ENCODE results near the gene NUP93.

NUP93 gene

GRCh38 chr16:56748826-56749225, 18.9 kb downstream of the NUP93 start (continued):
- TF ChIP-seq KLF16 (tag by site-specific recombination; IDR thresholded peaks at IDR 0.05) (no peak), ZNF426 (tag by site-specific recombination; IDR thresholded peaks at IDR 0.05) (no peak), SP3 (tag by site-specific recombination; IDR thresholded peaks at IDR 0.05) (no peak), KLF7 (tag by site-specific recombination; IDR thresholded peaks at IDR 0.05; ENCODE audit: borderline replicate concordance) (no peak), ZNF585B (tag by site-specific recombination; IDR thresholded peaks at IDR 0.05) (no peak), KLF8 (tag by site-specific recombination; IDR thresholded peaks at IDR 0.05) (no peak), BCL6B (tag by site-specific recombination; IDR thresholded peaks at IDR 0.05) (no peak), ZNF639 (tag by site-specific recombination; IDR thresholded peaks at IDR 0.05) (no peak), ZBTB8A (tag by site-specific recombination; IDR thresholded peaks at IDR 0.05) (no peak), ZNF132 (tag by site-specific recombination; IDR thresholded peaks at IDR 0.05; ENCODE audit: borderline replicate concordance) (no peak), ZNF707 (tag by site-specific recombination; IDR thresholded peaks at IDR 0.05) (no peak), ZNF112 (tag by site-specific recombination; IDR thresholded peaks at IDR 0.05) (no peak)

- Histone ChIP-seq H3K9me3 (ENCODE audit: control insufficient read depth, insufficient read depth, low read depth, low read length) (no peaks in the 10 kb centered on the region), H3K27ac (ENCODE audit: extremely low read depth, low read depth, low read length) (no peak overlapping the region), H3K4me1 (ENCODE audit: control insufficient read depth, insufficient read depth, low read length) (peaks cover 8% of the 10 kb centered on the region), H3K4me3 (ENCODE audit: low read depth, low read length) (no peak overlapping the region), H3K36me3 (ENCODE audit: control insufficient read depth in 2 of 2, insufficient read depth in 1 of 2, low read length in 2 of 2) (peaks cover 0 to 33% of the 10 kb centered on the region in 2 experiments; a peak in 1 of 3 replicates)
- POLR2A ChIA-PET: no interaction called here
- TF ChIP-seq ZBTB44 (tag by site-specific recombination; IDR thresholded peaks at IDR 0.05) (peak; percentile 58), ZSCAN23 (tag by site-specific recombination; IDR thresholded peaks at IDR 0.05) (no peak), ZNF449 (tag by site-specific recombination; IDR thresholded peaks at IDR 0.05) (peak; percentile 61; the same call in 1 of the 2 replicates), ZNF341 (tag by site-specific recombination; IDR thresholded peaks at IDR 0.05; ENCODE audit: low read depth) (no peak), ZBTB17 (tag by site-specific recombination; IDR thresholded peaks at IDR 0.05) (no peak), ZNF138 (tag by site-specific recombination; IDR thresholded peaks at IDR 0.05; ENCODE audit: borderline replicate concordance) (no peak), ZSCAN16 (tag by site-specific recombination; IDR thresholded peaks at IDR 0.05) (no peak), ZBTB1 (tag by site-specific recombination; IDR thresholded peaks at IDR 0.05) (no peak), PRDM1 (tag by site-specific recombination; IDR thresholded peaks at IDR 0.05) (peak; percentile 35; the same call in 1 of the 2 replicates), SP3 (tag by site-specific recombination; IDR thresholded peaks at IDR 0.05) (no peak), ZNF704 (tag by site-specific recombination; IDR thresholded peaks at IDR 0.05) (no peak), SP2 (tag by site-specific recombination; IDR thresholded peaks at IDR 0.05) (no peak), ZNF776 (tag by site-specific recombination; IDR thresholded peaks at IDR 0.05; ENCODE audit: borderline replicate concordance) (no peak)
- CTCF ChIA-PET: interaction anchor here (0.6 to 2.2 kb wide), 4 partner anchors 40 to 1715 kb away, joined by 3 to 9 read pairs (median 3); no protein-coding TSS in a partner anchor
These were observed 20.0 kb downstream of the NUP93 start for GRCh38 chr16:56749672-56750491.

Data from HEK293 (cell line).